HFF-Myc (cell line): Measurements from ENCODE around the gene LTN1.

ENCODE experiments used
- DNase-seq: peaks from one replicate; pipeline ENCODE4 v3.0.0-alpha.2; 2011; ENCODE audit warnings: low read depth; ENCODE audit errors: extremely low read depth
- H3K4me3 ChIP-seq: replicated peaks from 2 replicates; pipeline ENCODE4 v1.5.1; 2011; ENCODE audit warnings: low read depth, mild to moderate bottlenecking, control low read depth, low read length
- TF ChIP-seq, protein P1 (sequence below): IDR thresholded peaks from 2 replicates; pipeline ENCODE4 v1.5.1; 2012; ENCODE audit warnings: mild to moderate bottlenecking, low read depth, low read length, control low read depth; ENCODE audit errors: missing control alignments

LTN1 gene

GRCh38 chr21:28949318-28949717 is 43.4 kb downstream of the LTN1 start:
- no peak for DNase-seq
- TF ChIP-seq, protein P1, sequence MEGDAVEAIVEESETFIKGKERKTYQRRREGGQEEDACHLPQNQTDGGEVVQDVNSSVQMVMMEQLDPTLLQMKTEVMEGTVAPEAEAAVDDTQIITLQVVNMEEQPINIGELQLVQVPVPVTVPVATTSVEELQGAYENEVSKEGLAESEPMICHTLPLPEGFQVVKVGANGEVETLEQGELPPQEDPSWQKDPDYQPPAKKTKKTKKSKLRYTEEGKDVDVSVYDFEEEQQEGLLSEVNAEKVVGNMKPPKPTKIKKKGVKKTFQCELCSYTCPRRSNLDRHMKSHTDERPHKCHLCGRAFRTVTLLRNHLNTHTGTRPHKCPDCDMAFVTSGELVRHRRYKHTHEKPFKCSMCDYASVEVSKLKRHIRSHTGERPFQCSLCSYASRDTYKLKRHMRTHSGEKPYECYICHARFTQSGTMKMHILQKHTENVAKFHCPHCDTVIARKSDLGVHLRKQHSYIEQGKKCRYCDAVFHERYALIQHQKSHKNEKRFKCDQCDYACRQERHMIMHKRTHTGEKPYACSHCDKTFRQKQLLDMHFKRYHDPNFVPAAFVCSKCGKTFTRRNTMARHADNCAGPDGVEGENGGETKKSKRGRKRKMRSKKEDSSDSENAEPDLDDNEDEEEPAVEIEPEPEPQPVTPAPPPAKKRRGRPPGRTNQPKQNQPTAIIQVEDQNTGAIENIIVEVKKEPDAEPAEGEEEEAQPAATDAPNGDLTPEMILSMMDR: no peak
- no peak overlapping the region for H3K4me3 ChIP-seq

GRCh38 chr21:28944296-28944695 is 48.4 kb downstream of the LTN1 start:
- TF ChIP-seq, protein P1: no peak
- no peak for DNase-seq
- H3K4me3 ChIP-seq: no peak overlapping the region

DNA sequence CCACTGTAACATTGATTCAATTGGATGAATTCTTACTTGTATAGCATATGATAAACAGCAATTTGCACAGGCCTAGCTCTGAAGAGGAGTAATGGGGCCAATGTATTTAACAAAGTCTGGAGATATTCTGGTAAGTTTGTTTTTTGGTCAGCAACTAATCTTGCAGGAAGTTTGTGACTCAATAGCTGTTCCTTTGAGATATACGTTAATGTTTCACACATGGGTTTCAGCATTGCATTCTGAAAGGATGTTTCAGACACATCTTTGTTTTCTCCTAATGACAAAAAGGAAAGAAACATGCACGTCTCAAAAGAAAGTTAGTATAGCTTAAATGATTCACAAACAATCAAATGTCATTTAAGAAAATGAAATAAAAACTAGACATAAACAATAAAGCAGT is 49.0 kb downstream of the LTN1 start:
- no peak overlapping the region for H3K4me3 ChIP-seq
- TF ChIP-seq, protein P1: no peak
- no peak for DNase-seq

DNA sequence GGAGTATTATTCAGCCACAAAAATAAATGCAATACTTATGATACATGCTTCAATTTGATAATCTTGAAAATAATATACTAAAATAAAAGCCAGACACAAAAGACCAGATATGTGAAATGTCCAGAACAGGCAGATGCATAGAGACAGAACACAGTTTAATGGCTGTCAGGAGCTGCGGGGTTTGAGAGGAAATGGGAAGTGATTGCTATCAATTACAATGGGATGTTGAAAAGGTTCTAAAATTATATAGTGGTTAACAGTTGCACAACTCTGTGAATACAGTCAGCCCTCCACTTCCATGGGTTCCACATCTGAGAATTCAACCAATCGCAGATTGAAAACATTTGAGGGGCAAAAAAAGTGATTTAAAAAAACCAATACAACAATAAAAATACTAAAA is 54.0 kb downstream of the LTN1 start:
- TF ChIP-seq, protein P1: no peak
- no peak overlapping the region for H3K4me3 ChIP-seq
- DNase-seq: no peak

DNA sequence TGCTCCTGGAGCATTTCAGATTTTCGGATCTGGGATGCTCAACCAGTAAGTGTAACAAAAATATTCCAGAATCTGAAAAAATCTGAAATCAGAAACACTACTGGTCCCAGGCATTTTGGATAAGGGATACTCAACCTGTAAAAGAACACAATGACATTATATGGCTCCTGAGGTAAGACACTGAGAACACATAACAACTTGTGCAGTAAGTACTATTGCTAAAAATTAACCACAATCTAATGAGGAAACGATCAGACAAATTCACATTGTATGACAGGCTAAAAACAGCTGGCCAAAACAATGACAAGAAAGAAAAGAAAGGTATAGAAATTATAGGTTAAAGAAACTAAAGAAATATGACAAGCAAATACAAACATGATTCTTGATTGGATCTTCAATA is 54.9 kb downstream of the LTN1 start:
- TF ChIP-seq, protein P1: no peak
- no peak for DNase-seq
- no peak overlapping the region for H3K4me3 ChIP-seq

GRCh38 chr21:28936721-28937120 is 56.0 kb downstream of the LTN1 start:
- TF ChIP-seq, protein P1: no peak
- no peak for DNase-seq
- H3K4me3 ChIP-seq: no peak overlapping the region

- TF ChIP-seq, protein P1: no peak
- no peak for DNase-seq
- no peak overlapping the region for H3K4me3 ChIP-seq
Observed at GRCh38 chr21:28936036-28936435, 56.6 kb downstream of the LTN1 start.
